Osteoblast (primary cell): ENCODE measurements around the gene IL1F10. TPM values are rescaled to one million over a fixed set of nuclear protein-coding genes. Genes with fewer than 3 reads are reported as not detected.

ENCODE experiments used
- DNase-seq: peaks from one replicate; pipeline ENCODE4 v3.0.0; 2011; ENCODE audit warnings: low spot score, mixed read lengths; ENCODE audit not compliant: insufficient read length; ENCODE audit errors: missing footprints
- H2AFZ ChIP-seq: 2 replicates; pipeline ENCODE4 v1.6.0; 2011; ENCODE audit warnings: mild to moderate bottlenecking, low read length
- H3K27ac ChIP-seq: 2 replicates; pipeline ENCODE4 v1.5.1; 2011; ENCODE audit warnings: mild to moderate bottlenecking, low read depth, low read length, moderate library complexity
- H3K27me3 ChIP-seq: 2 replicates; pipeline ENCODE4 v1.6.0; 2012; ENCODE audit warnings: mild to moderate bottlenecking, control low read depth, inconsistent platforms, low read length, moderate library complexity; ENCODE audit not compliant: insufficient read depth
- H3K36me3 ChIP-seq: 2 replicates; pipeline ENCODE4 v1.5.1; 2011; ENCODE audit warnings: mild to moderate bottlenecking, low read length, control low read depth, moderate library complexity; ENCODE audit not compliant: insufficient read depth
- H3K4me1 ChIP-seq: 2 replicates; pipeline ENCODE4 v1.5.1; 2011; ENCODE audit warnings: mild to moderate bottlenecking, low read length, control low read depth, moderate library complexity; ENCODE audit not compliant: insufficient read depth
- H3K4me2 ChIP-seq: 2 replicates; pipeline ENCODE4 v1.6.0; 2011; ENCODE audit warnings: mild to moderate bottlenecking, low read length; ENCODE audit not compliant: insufficient read depth
- H3K4me3 ChIP-seq: fragments of 200-600 bp; sonication (generic); 3 replicates; pipeline ENCODE4 v1.5.1; 2012; ENCODE audit warnings: mild to moderate bottlenecking, low read length, inconsistent platforms; ENCODE audit not compliant: insufficient read depth
- H3K79me2 ChIP-seq: 2 replicates; pipeline ENCODE4 v1.6.0; 2012; ENCODE audit warnings: mild to moderate bottlenecking, low read length, control low read depth, inconsistent platforms; ENCODE audit not compliant: insufficient read depth
- H3K9me3 ChIP-seq: 2 replicates; pipeline ENCODE4 v1.5.1; 2011; ENCODE audit warnings: low read depth, low read length, control low read depth
- H4K20me1 ChIP-seq: 2 replicates; pipeline ENCODE4 v1.6.0; 2012; ENCODE audit warnings: mild to moderate bottlenecking, low read length, control low read depth; ENCODE audit not compliant: insufficient read depth
- CTCF ChIP-seq: IDR thresholded peaks from 2 replicates; pipeline ENCODE4 v1.5.1; 2011; ENCODE audit warnings: mild to moderate bottlenecking, low read depth, low read length, moderate library complexity; ENCODE audit errors: extremely low read depth
- total RNA-seq: library from RNA; depleted of rRNA; stranded (reverse); fragments of >200 nt; gene quantifications from 2 replicates; pipeline ENCODE4 v1.2.3, GENCODE V29; 2012

IL1F10 gene
- total RNA-seq, 1 donor: not detected

- H3K4me3 ChIP-seq: no peak overlapping the region
- H3K36me3 ChIP-seq: no peaks in the 10 kb centered on the region
- no peak for DNase-seq
- no peak overlapping the region for H2AFZ ChIP-seq
- no peaks in the 10 kb centered on the region for H4K20me1 ChIP-seq
- peaks cover 19% of the 10 kb centered on the region for H3K27me3 ChIP-seq
- H3K4me2 ChIP-seq: no peak overlapping the region
- H3K27ac ChIP-seq: no peak overlapping the region
- no peaks in the 10 kb centered on the region for H3K79me2 ChIP-seq
- no peak for TF ChIP-seq CTCF
- H3K9me3 ChIP-seq: no peaks in the 10 kb centered on the region
- H3K4me1 ChIP-seq: no peaks in the 10 kb centered on the region
Measured at GRCh38 chr2:113060796-113061195, 7.0 kb upstream of the IL1F10 start.

GRCh38 chr2:113061241-113061640, 6.5 kb upstream of the IL1F10 start:
- Histone ChIP-seq H3K36me3 (no peaks in the 10 kb centered on the region), H3K4me3 (no peak overlapping the region), H3K9me3 (no peaks in the 10 kb centered on the region), H3K4me2 (no peak overlapping the region), H3K27ac (no peak overlapping the region), H3K79me2 (no peaks in the 10 kb centered on the region), H4K20me1 (no peaks in the 10 kb centered on the region), H2AFZ (no peak overlapping the region), H3K4me1 (no peaks in the 10 kb centered on the region), H3K27me3 (peaks cover 19% of the 10 kb centered on the region)
- DNase-seq: no peak
- TF ChIP-seq CTCF: no peak

- no peak overlapping the region for H3K4me2 ChIP-seq
- no peaks in the 10 kb centered on the region for H3K9me3 ChIP-seq
- peaks cover 19% of the 10 kb centered on the region for H3K27me3 ChIP-seq
- H3K4me1 ChIP-seq: no peaks in the 10 kb centered on the region
- H3K36me3 ChIP-seq: no peaks in the 10 kb centered on the region
- DNase-seq: no peak
- no peak overlapping the region for H3K4me3 ChIP-seq
- H3K27ac ChIP-seq: no peak overlapping the region
- TF ChIP-seq CTCF: no peak
- no peaks in the 10 kb centered on the region for H4K20me1 ChIP-seq
- no peaks in the 10 kb centered on the region for H3K79me2 ChIP-seq
- no peak overlapping the region for H2AFZ ChIP-seq
Measured at GRCh38 chr2:113061896-113062770, 5.6 kb upstream of the IL1F10 start.

GRCh38 chr2:113064281-113064680, 3.5 kb upstream of the IL1F10 start:
- Histone ChIP-seq H3K36me3 (no peaks in the 10 kb centered on the region), H2AFZ (no peak overlapping the region), H3K27ac (no peak overlapping the region), H3K4me2 (no peak overlapping the region), H3K79me2 (no peaks in the 10 kb centered on the region), H4K20me1 (no peaks in the 10 kb centered on the region), H3K4me1 (no peaks in the 10 kb centered on the region), H3K9me3 (no peaks in the 10 kb centered on the region), H3K4me3 (no peak overlapping the region), H3K27me3 (peaks cover 12% of the 10 kb centered on the region)
- no peak for TF ChIP-seq CTCF
- DNase-seq: no peak
